ENCODE results near the gene SLC2A5.

The SLC2A5 gene

GRCh38 chr1:9058465-9058864, 11.0 kb downstream of the SLC2A5 start:
- no peak for DNase-seq (ENCODE audit: low spot score)
- TF ChIP-seq, protein P1, sequence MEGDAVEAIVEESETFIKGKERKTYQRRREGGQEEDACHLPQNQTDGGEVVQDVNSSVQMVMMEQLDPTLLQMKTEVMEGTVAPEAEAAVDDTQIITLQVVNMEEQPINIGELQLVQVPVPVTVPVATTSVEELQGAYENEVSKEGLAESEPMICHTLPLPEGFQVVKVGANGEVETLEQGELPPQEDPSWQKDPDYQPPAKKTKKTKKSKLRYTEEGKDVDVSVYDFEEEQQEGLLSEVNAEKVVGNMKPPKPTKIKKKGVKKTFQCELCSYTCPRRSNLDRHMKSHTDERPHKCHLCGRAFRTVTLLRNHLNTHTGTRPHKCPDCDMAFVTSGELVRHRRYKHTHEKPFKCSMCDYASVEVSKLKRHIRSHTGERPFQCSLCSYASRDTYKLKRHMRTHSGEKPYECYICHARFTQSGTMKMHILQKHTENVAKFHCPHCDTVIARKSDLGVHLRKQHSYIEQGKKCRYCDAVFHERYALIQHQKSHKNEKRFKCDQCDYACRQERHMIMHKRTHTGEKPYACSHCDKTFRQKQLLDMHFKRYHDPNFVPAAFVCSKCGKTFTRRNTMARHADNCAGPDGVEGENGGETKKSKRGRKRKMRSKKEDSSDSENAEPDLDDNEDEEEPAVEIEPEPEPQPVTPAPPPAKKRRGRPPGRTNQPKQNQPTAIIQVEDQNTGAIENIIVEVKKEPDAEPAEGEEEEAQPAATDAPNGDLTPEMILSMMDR (IDR thresholded peaks at IDR 0.05; ENCODE audit: borderline replicate concordance, control extremely low read depth, extremely low read depth, insufficient read depth, missing control alignments): no peak
- in situ Hi-C loops (cut with MboI; ENCODE audit: low sequenced_read_pairs, unreplicated experiment): no loop called here

- TF ChIP-seq, protein P1 (IDR thresholded peaks at IDR 0.05; ENCODE audit: borderline replicate concordance, control extremely low read depth, extremely low read depth, insufficient read depth, missing control alignments): no peak
- DNase-seq (ENCODE audit: low spot score): no peak
- in situ Hi-C loops (cut with MboI; ENCODE audit: low sequenced_read_pairs, unreplicated experiment): no loop called here
These were observed 11.6 kb downstream of the SLC2A5 start for GRCh38 chr1:9057851-9058250.

- TF ChIP-seq, protein P1 (IDR thresholded peaks at IDR 0.05; ENCODE audit: borderline replicate concordance, control extremely low read depth, extremely low read depth, insufficient read depth, missing control alignments): no peak
- in situ Hi-C loops (cut with MboI; ENCODE audit: low sequenced_read_pairs, unreplicated experiment): no loop called here
These were observed 17.0 kb downstream of the SLC2A5 start for GRCh38 chr1:9052272-9053049.

GRCh38 chr1:9051379-9051778, 18.1 kb downstream of the SLC2A5 start:
- DNase-seq (ENCODE audit: low spot score): no peak
- in situ Hi-C loops (cut with MboI; ENCODE audit: low sequenced_read_pairs, unreplicated experiment): no loop called here
- TF ChIP-seq, protein P1 (IDR thresholded peaks at IDR 0.05; ENCODE audit: borderline replicate concordance, control extremely low read depth, extremely low read depth, insufficient read depth, missing control alignments): no peak

More at GRCh38 chr1:9052272-9053049, 17.0 kb downstream of the SLC2A5 start:
- no peak for DNase-seq (ENCODE audit: low spot score)

DNA sequence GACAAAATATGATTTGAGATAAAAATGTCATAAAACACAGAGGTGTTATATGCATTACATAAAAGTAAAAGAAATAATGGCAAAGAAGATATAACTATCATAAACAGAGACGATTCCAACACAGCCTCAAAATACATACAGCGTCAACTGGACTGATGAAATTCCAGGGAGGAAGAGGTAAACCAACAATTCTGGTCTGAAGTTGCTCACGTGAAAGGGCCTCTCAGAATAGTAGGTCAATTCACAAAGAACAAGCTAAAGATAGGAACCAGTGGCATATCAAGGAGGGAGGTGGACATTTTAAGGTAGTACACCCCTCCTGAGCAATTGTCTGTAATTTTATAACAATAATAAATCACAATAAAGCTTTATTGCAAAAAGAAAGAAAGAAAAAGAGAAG, 18.6 kb downstream of the SLC2A5 start:
- in situ Hi-C loops (cut with MboI; ENCODE audit: low sequenced_read_pairs, unreplicated experiment): no loop called here
- TF ChIP-seq, protein P1 (IDR thresholded peaks at IDR 0.05; ENCODE audit: borderline replicate concordance, control extremely low read depth, extremely low read depth, insufficient read depth, missing control alignments): no peak
- no peak for DNase-seq (ENCODE audit: low spot score)

DNA sequence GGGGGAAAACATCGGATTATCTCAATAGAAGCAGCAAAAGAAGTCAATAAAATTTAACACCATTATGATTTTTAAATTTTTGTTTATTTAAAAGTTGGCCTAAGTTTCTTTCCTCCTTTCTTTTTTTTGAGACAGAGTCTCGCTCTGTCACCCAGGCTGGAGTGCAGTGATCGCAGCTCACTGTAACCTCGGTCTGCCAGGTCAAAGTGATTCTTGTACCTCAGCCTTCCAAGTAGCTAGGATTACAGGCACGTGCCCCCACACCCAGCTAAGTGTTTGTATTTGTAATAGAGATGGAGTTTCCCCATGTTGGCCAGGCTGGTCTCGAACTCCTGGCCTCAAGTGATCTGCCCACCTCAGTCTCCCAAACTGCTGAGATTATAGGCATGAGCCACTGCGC, 20.9 kb downstream of the SLC2A5 start:
- TF ChIP-seq, protein P1 (IDR thresholded peaks at IDR 0.05; ENCODE audit: borderline replicate concordance, control extremely low read depth, extremely low read depth, insufficient read depth, missing control alignments): no peak
- DNase-seq (ENCODE audit: low spot score): no peak
- in situ Hi-C loops (cut with MboI; ENCODE audit: low sequenced_read_pairs, unreplicated experiment): no loop called here
